DMS 273 treated with DMSO at 0.1 percent for 48 hours (cell line): ENCODE data around the gene EFHC1.

Experiments used
- DNase-seq: peaks from one replicate; lab custom pipeline; 2025; lab: John Stamatoyannopoulos, UW

EFHC1 gene

DNA sequence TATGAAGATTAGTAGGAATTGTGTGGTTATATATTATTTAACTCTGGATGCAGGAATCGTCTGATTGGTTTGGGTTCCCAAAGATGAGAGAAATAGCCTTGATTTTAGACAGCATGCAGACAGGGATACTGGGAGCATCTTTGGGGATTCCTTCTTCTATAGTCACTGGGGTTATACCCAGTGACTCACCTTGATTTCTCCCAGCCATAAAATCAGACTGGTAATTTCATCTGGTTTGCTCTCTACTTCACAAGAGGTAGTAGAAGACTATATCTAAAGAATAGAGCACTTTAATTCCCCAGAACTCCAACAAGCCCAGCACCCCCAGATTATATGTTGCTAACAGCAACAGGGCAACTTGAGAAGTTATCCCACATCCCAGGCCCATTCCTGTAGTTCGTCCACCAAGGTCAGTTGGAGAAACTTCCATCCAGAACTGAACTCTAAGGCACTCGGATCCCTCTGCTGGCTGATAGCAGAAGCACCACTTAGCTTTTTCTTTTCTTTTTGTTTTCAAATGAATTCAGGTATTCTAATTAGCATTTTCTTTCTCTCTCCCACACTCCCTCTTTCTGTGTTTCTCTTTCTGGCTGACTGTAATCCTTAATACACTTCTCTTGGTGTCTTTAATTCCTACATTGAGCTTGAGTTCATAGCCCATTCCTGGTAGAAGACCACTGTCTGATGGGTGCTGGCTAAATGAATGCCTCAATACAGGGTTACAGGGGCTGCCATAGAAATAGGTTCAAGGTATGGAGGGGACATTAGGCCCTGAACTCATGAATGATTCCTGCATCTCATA is 20.4 kb upstream of the EFHC1 start:
- DNase-seq: peak; percentile 9

- no peak for DNase-seq
Measured at GRCh38 chr6:52400313-52401041, 19.7 kb upstream of the EFHC1 start.

DNA sequence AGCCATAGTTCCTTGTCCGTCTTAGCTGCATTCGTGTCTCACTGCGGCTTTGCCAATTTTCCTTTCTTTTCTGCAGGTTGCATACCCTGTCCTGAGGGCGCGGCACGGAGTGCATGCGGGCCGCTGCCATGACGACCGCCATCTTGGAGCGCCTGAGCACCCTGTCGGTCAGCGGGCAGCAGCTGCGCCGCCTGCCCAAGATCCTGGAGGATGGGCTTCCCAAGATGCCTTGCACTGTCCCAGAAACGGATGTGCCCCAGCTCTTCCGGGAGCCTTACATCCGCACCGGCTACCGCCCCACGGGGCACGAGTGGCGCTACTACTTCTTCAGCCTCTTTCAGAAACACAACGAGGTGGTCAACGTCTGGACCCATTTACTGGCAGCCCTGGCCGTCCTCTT is 17.1 kb upstream of the EFHC1 start:
- no peak for DNase-seq

DNA sequence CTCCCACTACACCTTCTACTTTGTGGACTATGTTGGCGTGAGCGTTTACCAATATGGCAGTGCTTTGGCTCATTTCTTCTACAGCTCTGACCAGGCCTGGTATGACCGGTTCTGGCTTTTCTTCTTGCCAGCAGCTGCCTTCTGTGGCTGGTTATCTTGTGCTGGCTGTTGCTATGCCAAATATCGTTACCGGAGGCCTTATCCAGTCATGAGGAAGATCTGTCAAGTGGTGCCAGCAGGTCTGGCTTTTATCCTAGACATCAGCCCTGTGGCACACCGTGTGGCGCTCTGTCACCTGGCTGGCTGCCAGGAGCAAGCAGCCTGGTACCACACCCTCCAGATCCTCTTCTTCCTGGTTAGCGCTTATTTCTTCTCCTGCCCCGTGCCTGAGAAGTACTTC is 16.5 kb upstream of the EFHC1 start:
- peak; percentile 56 for DNase-seq

DNA sequence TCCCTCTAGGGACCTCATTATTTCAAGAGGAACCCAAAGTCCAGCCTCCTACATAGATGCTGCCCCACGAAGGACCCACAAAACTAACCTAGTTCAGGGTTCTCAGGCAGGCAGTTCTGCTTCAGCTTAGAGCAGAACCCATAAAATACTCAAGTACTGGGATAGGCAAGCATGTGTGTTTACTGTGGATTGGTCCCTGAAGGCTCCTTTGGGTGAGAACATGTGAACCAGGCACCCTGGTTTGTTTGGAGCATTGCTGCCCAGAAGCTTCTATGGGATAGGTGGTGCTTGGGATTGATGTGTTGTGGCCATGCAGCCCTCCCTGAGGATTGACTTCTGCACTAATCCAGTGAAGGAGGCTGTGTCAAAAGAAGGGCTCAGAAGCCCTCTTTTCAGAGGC is 14.9 kb upstream of the EFHC1 start:
- DNase-seq: no peak

- peak; percentile 10 for DNase-seq
Measured at GRCh38 chr6:52407467-52407866, 12.7 kb upstream of the EFHC1 start.

GRCh38 chr6:52409499-52409898 is 10.6 kb upstream of the EFHC1 start:
- DNase-seq: no peak

DNA sequence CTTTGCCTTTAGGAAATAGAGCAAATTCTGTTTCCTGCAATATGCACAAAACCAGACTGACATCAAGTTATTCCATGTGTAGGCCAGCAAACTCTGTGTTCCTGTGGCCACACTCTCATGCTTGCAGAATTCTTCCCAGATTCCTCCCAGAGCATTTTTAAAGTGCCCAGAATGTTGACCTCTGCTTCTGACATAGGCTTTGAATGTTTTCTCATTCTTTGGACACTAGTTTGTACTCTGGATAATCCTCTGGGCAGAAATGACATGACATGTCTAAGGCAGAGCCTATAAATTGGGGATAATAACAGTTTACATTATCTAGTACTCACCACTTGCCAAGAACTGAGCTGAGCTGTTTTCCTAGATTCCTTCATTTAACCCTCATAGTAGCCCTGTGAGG is 9.2 kb upstream of the EFHC1 start:
- DNase-seq: no peak

GRCh38 chr6:52411911-52412310 is 8.2 kb upstream of the EFHC1 start:
- no peak for DNase-seq

GRCh38 chr6:52415333-52415732 is 4.8 kb upstream of the EFHC1 start:
- DNase-seq: no peak

DNA sequence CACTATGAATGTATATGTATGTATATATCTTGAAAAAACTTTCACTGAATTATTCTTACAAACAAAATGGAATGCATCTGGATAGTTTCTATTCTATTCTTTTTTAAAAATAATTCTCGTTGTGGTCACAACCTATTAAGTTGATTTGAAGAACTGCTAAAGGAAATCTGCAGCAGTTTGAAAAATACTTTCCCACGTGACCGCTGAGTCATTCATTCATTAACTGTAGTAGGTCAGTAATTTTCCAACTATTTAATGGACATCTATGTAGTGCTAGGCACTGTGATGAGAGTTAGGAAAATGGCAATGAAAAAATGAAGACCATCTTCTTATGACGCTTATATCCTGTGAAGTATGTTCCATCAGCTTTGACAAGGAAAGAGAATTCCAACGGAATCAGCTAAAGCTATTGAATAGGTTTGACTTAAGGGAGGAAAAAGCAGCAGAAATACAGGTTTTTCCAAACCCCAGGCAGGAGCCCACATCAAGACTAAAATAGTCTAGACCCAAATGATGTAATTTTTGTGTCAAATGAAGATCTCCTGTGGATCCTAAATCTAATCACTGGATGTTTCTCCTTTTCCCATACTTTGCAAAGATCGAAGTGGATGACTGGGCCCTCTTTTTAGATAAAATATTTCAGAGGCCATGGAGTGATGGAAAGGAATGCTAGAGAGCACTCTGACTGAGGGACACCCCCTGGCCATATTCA is 4.1 kb upstream of the EFHC1 start:
- no peak for DNase-seq

DNA sequence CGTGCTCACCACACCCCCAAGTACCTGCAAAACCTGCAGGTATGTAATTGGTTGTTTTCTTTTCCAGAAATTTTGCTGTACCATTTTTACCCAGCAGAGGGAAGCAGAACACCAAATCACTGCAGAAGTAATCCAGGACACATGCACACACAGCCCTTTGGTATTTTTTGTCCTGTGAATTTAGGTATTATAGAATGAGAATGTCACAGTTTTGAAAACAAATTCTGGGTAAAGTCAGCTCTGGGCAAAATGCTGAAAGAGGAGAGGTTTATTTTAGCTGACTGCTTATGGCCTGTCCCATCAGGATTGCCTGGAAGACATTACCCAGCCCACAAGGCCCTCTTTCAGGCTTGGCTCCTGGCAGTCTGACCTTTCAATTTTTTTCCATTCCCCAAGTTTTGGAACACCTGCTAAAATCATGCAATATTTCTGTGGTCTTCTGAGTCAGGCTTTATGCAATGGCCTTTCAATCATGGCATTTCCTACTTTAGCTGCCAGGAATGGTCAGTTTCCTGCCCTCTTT is 3.5 kb upstream of the EFHC1 start:
- DNase-seq: no peak

GRCh38 chr6:52417675-52418111 is 2.4 kb upstream of the EFHC1 start:
- DNase-seq: no peak

GRCh38 chr6:52418606-52419005 is 1.5 kb upstream of the EFHC1 start:
- no peak for DNase-seq

DNA sequence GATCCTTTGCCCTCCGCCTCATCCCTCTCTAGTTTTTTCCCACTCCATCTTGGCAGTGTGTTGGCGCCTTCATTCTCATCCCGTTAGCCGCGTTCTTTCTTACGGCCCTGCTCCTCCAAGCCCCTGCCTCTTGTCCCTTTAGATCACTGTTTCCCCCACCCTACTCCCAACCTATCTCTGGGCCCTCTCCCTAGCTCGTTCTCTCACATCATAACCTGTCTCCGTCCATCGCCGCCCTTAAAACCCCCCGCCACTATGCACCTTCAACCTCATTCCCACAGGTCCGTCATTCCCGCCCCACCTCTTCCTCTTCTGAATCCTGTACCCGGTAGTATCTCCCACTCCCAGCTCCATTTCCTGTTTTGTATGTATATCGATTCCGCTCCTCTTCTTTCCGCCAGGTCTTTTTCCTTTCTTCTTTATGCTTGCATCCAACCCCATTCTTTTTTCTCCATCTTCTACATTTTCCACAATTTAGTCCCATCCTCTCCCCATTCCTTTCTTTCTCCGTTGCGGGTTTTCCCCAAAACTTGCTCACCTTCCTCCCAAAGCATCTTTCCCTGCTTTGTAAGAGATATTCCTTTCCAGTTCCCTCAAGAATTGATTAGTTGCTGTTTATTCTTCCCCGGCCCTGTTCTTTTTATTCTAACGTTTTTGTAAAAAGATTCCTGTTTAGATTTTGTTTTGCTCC is 671 bp downstream of the EFHC1 start:
- peak; percentile 66 for DNase-seq

GRCh38 chr6:52422156-52422555 is 2.0 kb downstream of the EFHC1 start:
- no peak for DNase-seq

GRCh38 chr6:52423448-52423847 is 3.3 kb downstream of the EFHC1 start:
- DNase-seq: no peak

GRCh38 chr6:52423971-52424381 is 3.8 kb downstream of the EFHC1 start:
- DNase-seq: no peak

- no peak for DNase-seq
Measured at GRCh38 chr6:52424513-52424912, 4.4 kb downstream of the EFHC1 start.

GRCh38 chr6:52426667-52427066 is 6.5 kb downstream of the EFHC1 start:
- DNase-seq: no peak

GRCh38 chr6:52433294-52433693 is 13.2 kb downstream of the EFHC1 start:
- DNase-seq: peak; percentile 6

GRCh38 chr6:52435345-52435744 is 15.2 kb downstream of the EFHC1 start:
- peak; percentile 88 for DNase-seq
